Large intestine (tissue), 3 donors: Measurements from ENCODE around the gene TBPL1. TPM values are rescaled to one million over a fixed set of nuclear protein-coding genes. Genes with fewer than 3 reads are reported as not detected.
"Not testable (repeated sequence)": the region's sequence is repeated elsewhere in the genome, so short reads cannot be mapped to it uniquely, and the experiment has no call there.

Experiments used
- DNase-seq, 2 donors: peaks; one replicate each; pipeline versions ENCODE4 v3.0.0 to v3.0.0-alpha.2; 2013
- H3K27ac ChIP-seq: one replicate; pipeline ENCODE4 v1.5.1; 2013; ENCODE audit warnings: low read length
- H3K27me3 ChIP-seq: 2 replicates; pipeline ENCODE4 v1.6.1; 2013; ENCODE audit warnings: low read length; ENCODE audit not compliant: control insufficient read depth, insufficient read depth
- H3K36me3 ChIP-seq: 2 replicates; pipeline ENCODE4 v1.6.1; 2013; ENCODE audit warnings: low read length; ENCODE audit not compliant: control insufficient read depth, insufficient read depth
- H3K4me1 ChIP-seq: one replicate; pipeline ENCODE4 v1.6.1; 2013; ENCODE audit warnings: low read length; ENCODE audit not compliant: control insufficient read depth, insufficient read depth
- H3K4me3 ChIP-seq: one replicate; pipeline ENCODE4 v1.5.1; 2013; ENCODE audit warnings: low read length
- H3K9me3 ChIP-seq: one replicate; pipeline ENCODE4 v1.6.1; 2013; ENCODE audit warnings: mild to moderate bottlenecking, low read depth, low read length, moderate library complexity; ENCODE audit not compliant: control insufficient read depth
- WGBS: methylation state at CpG from one replicate; pipeline ENCODE4 v1.1.5; 2013; ENCODE audit warnings: low lambda C conversion rate; ENCODE audit not compliant: insufficient coverage; 5-methylcytosine and 5-hydroxymethylcytosine counted together
- polyA plus RNA-seq: library from polyadenylated mRNA; unstranded; fragments of 120-200 nt; gene quantifications from one replicate; pipeline ENCODE4 v1.2.1, GENCODE V29; 2013

The TBPL1 gene
- polyA plus RNA-seq, 1 donor: 27.4 TPM

- peak; percentile 58 to 63 for DNase-seq
- 28% methylated on average over 4 of the region's 6 CpGs for WGBS
- Histone ChIP-seq H3K27me3 (peaks cover 4% of the 10 kb centered on the region), H3K4me1 (no peaks in the 10 kb centered on the region), H3K9me3 (no peaks in the 10 kb centered on the region), H3K36me3 (no peaks in the 10 kb centered on the region), H3K4me3 (no peak overlapping the region), H3K27ac (no peak overlapping the region)
These were observed 29.0 kb upstream of the TBPL1 start for GRCh38 chr6:133923938-133924593.

DNA sequence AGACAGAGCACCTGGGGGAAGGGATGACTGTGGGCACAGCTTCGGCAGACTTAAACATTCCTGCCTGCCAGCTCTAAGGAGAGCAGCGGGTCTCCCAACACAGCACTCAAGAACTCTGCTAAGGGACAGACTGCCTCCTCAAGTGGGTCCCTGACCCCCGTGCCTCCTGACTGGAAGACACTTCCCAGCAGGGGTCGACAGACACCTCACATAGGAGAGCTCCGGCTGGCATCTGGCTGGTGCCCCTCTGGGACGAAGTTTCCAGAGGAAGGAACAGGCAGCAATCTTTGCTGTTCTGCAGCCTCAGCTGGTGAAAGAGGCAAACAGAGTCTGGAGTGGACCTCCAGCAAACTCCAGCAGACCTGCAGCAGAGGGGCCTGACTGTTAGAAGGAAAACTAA lies 21.8 kb upstream of the TBPL1 start:
- not testable (repeated sequence) for H3K27ac ChIP-seq, H3K9me3 ChIP-seq, H3K4me1 ChIP-seq, H3K36me3 ChIP-seq, H3K27me3 ChIP-seq, H3K4me3 ChIP-seq, DNase-seq
- no CpG with 5 or more reads among the region's 6 CpGs for WGBS

DNA sequence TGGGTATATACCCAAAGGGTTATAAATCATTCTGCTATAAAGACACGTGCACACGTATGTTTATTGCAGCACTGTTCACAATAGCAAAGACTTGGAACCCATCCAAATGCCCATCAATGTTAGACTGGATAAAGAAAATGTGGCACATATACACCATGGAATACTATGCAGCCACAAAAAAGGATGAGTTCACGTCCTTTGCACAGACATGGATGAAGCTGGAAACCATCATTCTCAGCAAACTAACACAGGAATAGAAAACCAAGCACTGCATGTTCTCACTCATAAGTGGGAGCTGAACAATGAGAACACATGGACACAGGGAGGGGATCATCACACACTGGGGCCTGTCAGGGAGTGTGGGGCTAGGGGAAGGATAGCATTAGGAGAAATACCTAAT lies 16.7 kb upstream of the TBPL1 start:
- H3K36me3 ChIP-seq, H3K4me3 ChIP-seq: not testable (repeated sequence)
- 100% methylated on average over 2 of the region's 3 CpGs for WGBS

DNA sequence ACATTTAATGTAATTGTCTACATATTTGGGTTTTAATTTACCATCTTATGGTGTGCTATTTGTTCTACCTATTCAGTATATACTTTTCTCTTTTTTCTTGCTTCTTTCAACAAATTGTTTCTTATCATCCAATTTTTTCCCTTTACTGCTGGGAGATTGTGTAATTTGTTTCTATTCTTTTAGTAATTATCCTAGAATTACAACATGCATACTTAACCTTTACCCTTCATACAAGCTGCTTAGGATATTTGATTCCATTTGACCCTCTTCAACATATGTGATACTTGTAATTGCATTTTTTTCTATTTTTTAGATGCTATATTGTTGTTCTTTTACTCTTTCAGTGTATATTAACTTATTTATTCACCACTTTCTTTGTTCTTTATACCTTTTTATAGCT lies 15.1 kb upstream of the TBPL1 start:
- no peak overlapping the region for H3K4me3 ChIP-seq
- no peak overlapping the region for H3K27ac ChIP-seq
- DNase-seq: no peak
- H3K9me3 ChIP-seq: no peaks in the 10 kb centered on the region
- no peaks in the 10 kb centered on the region for H3K27me3 ChIP-seq
- H3K4me1 ChIP-seq: no peaks in the 10 kb centered on the region
- H3K36me3 ChIP-seq: no peaks in the 10 kb centered on the region

More for the DNA sequence above, 16.7 kb upstream of the TBPL1 start:
- not testable (repeated sequence) for DNase-seq, H3K27ac ChIP-seq, H3K9me3 ChIP-seq, H3K27me3 ChIP-seq, H3K4me1 ChIP-seq

- Histone ChIP-seq H3K9me3 (no peaks in the 10 kb centered on the region), H3K4me1 (no peaks in the 10 kb centered on the region), H3K27ac (no peak overlapping the region), H3K27me3 (no peaks in the 10 kb centered on the region), H3K36me3 (no peaks in the 10 kb centered on the region), H3K4me3 (no peak overlapping the region)
- WGBS: 67% methylated on average over 1 of the region's 1 CpG
- DNase-seq: no peak
These were observed 14.5 kb upstream of the TBPL1 start for GRCh38 chr6:133938533-133938932.

- Histone ChIP-seq H3K4me3 (no peak overlapping the region), H3K27me3 (no peaks in the 10 kb centered on the region), H3K36me3 (no peaks in the 10 kb centered on the region), H3K27ac (no peak overlapping the region), H3K9me3 (no peaks in the 10 kb centered on the region), H3K4me1 (no peaks in the 10 kb centered on the region)
- 93% methylated on average over 6 of the region's 8 CpGs for WGBS
- DNase-seq: no peak
These were observed 13.0 kb upstream of the TBPL1 start for GRCh38 chr6:133939778-133940667.

DNA sequence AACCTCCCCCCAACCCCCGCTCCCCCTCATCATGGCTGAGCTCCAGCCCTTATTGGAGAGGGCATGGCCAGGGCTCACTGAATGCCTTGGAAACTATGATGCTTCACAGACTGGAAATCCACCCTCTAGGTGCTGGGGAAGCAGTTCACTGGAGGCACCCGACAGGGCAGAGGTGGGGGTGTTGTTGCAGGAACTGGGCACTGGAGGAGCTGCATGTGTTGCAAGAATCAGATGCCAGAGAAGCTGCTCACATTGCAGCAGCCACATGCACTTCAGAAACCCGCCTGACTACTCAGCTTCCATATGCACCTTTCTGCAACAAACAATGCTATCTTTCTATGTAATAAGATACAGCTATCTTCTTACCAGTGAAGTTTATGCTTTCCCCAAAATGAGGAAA lies 7.9 kb upstream of the TBPL1 start:
- Histone ChIP-seq H3K36me3 (no peaks in the 10 kb centered on the region), H3K4me3 (no peak overlapping the region), H3K27me3 (no peaks in the 10 kb centered on the region), H3K27ac (no peak overlapping the region), H3K4me1 (no peaks in the 10 kb centered on the region), H3K9me3 (no peaks in the 10 kb centered on the region)
- DNase-seq: no peak
- WGBS: no CpG with 5 or more reads among the region's 3 CpGs

GRCh38 chr6:133947302-133947900 lies 5.6 kb upstream of the TBPL1 start:
- no CpG with 5 or more reads among the region's 1 CpG for WGBS
- no peak for DNase-seq
- Histone ChIP-seq H3K36me3 (no peaks in the 10 kb centered on the region), H3K9me3 (no peaks in the 10 kb centered on the region), H3K27ac (no peak overlapping the region), H3K4me3 (no peak overlapping the region), H3K4me1 (no peaks in the 10 kb centered on the region), H3K27me3 (no peaks in the 10 kb centered on the region)

GRCh38 chr6:133948472-133948871 lies 4.6 kb upstream of the TBPL1 start:
- Histone ChIP-seq H3K4me3 (no peak overlapping the region), H3K27ac (no peak overlapping the region), H3K4me1 (no peaks in the 10 kb centered on the region), H3K36me3 (no peaks in the 10 kb centered on the region), H3K9me3 (no peaks in the 10 kb centered on the region), H3K27me3 (no peaks in the 10 kb centered on the region)
- no peak for DNase-seq
- WGBS: no CpG with 5 or more reads among the region's 2 CpGs

DNA sequence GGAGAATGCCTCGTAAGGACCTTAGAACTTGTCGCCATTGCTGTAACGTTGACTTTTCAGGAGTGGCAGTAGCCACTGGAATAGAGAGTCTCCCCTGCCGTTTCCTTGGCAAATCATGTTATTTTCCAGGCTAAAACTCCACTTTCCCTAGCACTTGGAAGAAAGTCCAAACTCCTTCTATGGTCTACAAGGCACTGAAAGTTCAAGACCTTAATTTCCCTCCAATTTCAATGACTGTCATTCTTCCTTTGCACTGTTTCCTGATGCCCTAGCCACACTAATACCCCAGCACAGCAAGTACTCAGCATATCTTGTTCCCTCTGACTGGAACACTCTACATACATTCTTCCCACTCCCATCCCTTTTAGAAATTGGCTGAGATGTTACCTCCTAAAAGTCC lies 1.8 kb upstream of the TBPL1 start:
- Histone ChIP-seq H3K4me3 (no peak overlapping the region), H3K27ac (no peak overlapping the region), H3K4me1 (peaks cover 6% of the 10 kb centered on the region), H3K9me3 (no peaks in the 10 kb centered on the region), H3K27me3 (no peaks in the 10 kb centered on the region), H3K36me3 (no peaks in the 10 kb centered on the region)
- no CpG with 5 or more reads among the region's 4 CpGs for WGBS
- DNase-seq: no peak
